WTC11 (cell line): ENCODE data around the gene SLC44A1.

ENCODE experiments used
- CTCF ChIP-seq: fragments of 200-600 bp; IDR thresholded peaks from 2 replicates; pipeline ENCODE4 v1.8.0; 2022; ENCODE audit warnings: antibody characterized with exemption
- FOXJ3 ChIP-seq: sonication (generic); formaldehyde crosslinking; IDR thresholded peaks from 2 replicates; pipeline ENCODE4 v1.9.0; 2021; ENCODE audit warnings: missing genetic modification reagents, mild to moderate bottlenecking, borderline replicate concordance
- MAX ChIP-seq: sonication (generic); formaldehyde crosslinking; IDR thresholded peaks from 2 replicates; pipeline ENCODE4 v1.8.0; 2022; ENCODE audit warnings: mild to moderate bottlenecking, missing genetic modification reagents
- MLX ChIP-seq: sonication (generic); formaldehyde crosslinking; IDR thresholded peaks from 2 replicates; pipeline ENCODE4 v1.8.1; 2023; ENCODE audit warnings: mild to moderate bottlenecking, missing genetic modification reagents, moderate library complexity
- NR3C1 ChIP-seq: sonication (generic); formaldehyde crosslinking; conservative IDR thresholded peaks from 2 replicates; pipeline ENCODE4 v1.8.1; 2023; ENCODE audit warnings: low read depth, mild to moderate bottlenecking, missing genetic modification reagents
- RELA ChIP-seq: sonication (generic); formaldehyde crosslinking; IDR thresholded peaks from 2 replicates; pipeline ENCODE4 v1.8.1; 2022; ENCODE audit warnings: missing genetic modification reagents, mild to moderate bottlenecking, borderline replicate concordance
- TF ChIP-seq, protein P1 (sequence below): sonication (generic); formaldehyde crosslinking; IDR thresholded peaks from 2 replicates; pipeline ENCODE4 v1.8.1; 2022; ENCODE audit warnings: mild to moderate bottlenecking, missing genetic modification reagents, moderate library complexity, borderline replicate concordance
- TF ChIP-seq, protein P2 (sequence below): sonication (generic); formaldehyde crosslinking; IDR thresholded peaks from 2 replicates; pipeline ENCODE4 v1.8.1; 2022; ENCODE audit warnings: low read depth, missing genetic modification reagents, borderline replicate concordance

- no peak for TF ChIP-seq CTCF
- TF ChIP-seq FOXJ3 (CRISPR knock-in tag) = no peak
- TF ChIP-seq, protein P1, sequence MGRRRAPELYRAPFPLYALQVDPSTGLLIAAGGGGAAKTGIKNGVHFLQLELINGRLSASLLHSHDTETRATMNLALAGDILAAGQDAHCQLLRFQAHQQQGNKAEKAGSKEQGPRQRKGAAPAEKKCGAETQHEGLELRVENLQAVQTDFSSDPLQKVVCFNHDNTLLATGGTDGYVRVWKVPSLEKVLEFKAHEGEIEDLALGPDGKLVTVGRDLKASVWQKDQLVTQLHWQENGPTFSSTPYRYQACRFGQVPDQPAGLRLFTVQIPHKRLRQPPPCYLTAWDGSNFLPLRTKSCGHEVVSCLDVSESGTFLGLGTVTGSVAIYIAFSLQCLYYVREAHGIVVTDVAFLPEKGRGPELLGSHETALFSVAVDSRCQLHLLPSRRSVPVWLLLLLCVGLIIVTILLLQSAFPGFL (CRISPR knock-in tag) = no peak
- no peak for TF ChIP-seq NR3C1
- TF ChIP-seq, protein P2, sequence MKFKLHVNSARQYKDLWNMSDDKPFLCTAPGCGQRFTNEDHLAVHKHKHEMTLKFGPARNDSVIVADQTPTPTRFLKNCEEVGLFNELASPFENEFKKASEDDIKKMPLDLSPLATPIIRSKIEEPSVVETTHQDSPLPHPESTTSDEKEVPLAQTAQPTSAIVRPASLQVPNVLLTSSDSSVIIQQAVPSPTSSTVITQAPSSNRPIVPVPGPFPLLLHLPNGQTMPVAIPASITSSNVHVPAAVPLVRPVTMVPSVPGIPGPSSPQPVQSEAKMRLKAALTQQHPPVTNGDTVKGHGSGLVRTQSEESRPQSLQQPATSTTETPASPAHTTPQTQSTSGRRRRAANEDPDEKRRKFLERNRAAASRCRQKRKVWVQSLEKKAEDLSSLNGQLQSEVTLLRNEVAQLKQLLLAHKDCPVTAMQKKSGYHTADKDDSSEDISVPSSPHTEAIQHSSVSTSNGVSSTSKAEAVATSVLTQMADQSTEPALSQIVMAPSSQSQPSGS = no peak
- no peak for TF ChIP-seq MAX (CRISPR knock-in tag)
- no peak for TF ChIP-seq MLX (CRISPR knock-in tag)
- no peak for TF ChIP-seq RELA
These were observed 228.8 kb downstream of the SLC44A1 start for GRCh38 chr9:105473221-105473620.
